Cardiac ventricle fibroblast (primary cell): ENCODE data around the gene SHISAL2B. TPM values are rescaled to one million over a fixed set of nuclear protein-coding genes. Genes with fewer than 3 reads are reported as not detected.

Experiments
- total RNA-seq: library from RNA; depleted of rRNA; stranded (reverse); fragments of >200 nt; gene quantifications from 2 replicates; pipeline ENCODE4 v1.2.3, GENCODE V29; 2015

The SHISAL2B gene
- not detected in 2 replicates for total RNA-seq

GRCh38 chr5:64690417-64691151 lies at the start of gene SHISAL2B:
Gene SHISAL2B, plus strand, starts transcription at chr5:64690503. Its CDS starts 121 bp downstream, at chr5:64690624.

Other genes starting within 250 kb of the SHISAL2B start
- 0.98 and 1.1 TPM in 2 replicates for gene RGS7BP, start 184.5 kb upstream of the SHISAL2B start, total RNA-seq
- gene SREK1IP1, start 78.2 kb downstream of the SHISAL2B start, total RNA-seq: 6.2 and 7.6 TPM in 2 replicates
- gene CWC27, start 78.4 kb downstream of the SHISAL2B start, total RNA-seq: 9.2 and 12.0 TPM in 2 replicates